Liver (tissue), 9 donors: ENCODE data around the gene UBE2V1. TPM values are rescaled to one million over a fixed set of nuclear protein-coding genes. Genes with fewer than 3 reads are reported as not detected.

Experiments
- DNase-seq: peaks from one replicate; pipeline ENCODE4 v3.0.0-alpha.2; 2017; ENCODE audit warnings: low spot score
- H3K27ac ChIP-seq, 2 donors: one replicate each; pipeline ENCODE4 v1.7.0; 2013; ENCODE audit warnings: inconsistent platforms in 2 of 2, low read length in 2 of 2, control low read depth in 1 of 2, low read depth in 1 of 2, mild to moderate bottlenecking in 1 of 2
- H3K27me3 ChIP-seq, 4 donors: one replicate each; pipeline versions ENCODE4 v1.6.1 to v1.7.0; 2013; ENCODE audit warnings: low read length in 3 of 4, inconsistent platforms in 1 of 4, mild to moderate bottlenecking in 1 of 4, moderate library complexity in 1 of 4; ENCODE audit not compliant: control insufficient read depth in 4 of 4, insufficient read depth in 4 of 4
- H3K36me3 ChIP-seq, 4 donors: one replicate each; pipeline versions ENCODE4 v1.6.1 to v1.7.0; 2013; ENCODE audit warnings: low read length in 3 of 4, mild to moderate bottlenecking in 3 of 4, low read depth in 1 of 4, moderate library complexity in 1 of 4; ENCODE audit not compliant: control insufficient read depth in 4 of 4, insufficient read depth in 3 of 4
- H3K4me1 ChIP-seq, 4 donors: one replicate each; pipeline versions ENCODE4 v1.6.1 to v1.7.0; 2013; ENCODE audit warnings: low read length in 3 of 4, mild to moderate bottlenecking in 3 of 4, moderate library complexity in 1 of 4; ENCODE audit not compliant: control insufficient read depth in 4 of 4, insufficient read depth in 4 of 4
- H3K4me3 ChIP-seq, 3 donors: one replicate each; pipeline versions ENCODE4 v1.6.1 to v1.7.0; 2013; ENCODE audit warnings: low read length in 3 of 3, control low read depth in 1 of 3, low read depth in 1 of 3, mild to moderate bottlenecking in 1 of 3
- H3K9ac ChIP-seq, 2 donors: one replicate each; pipeline ENCODE4 v1.7.0; 2013; ENCODE audit warnings: low read length in 2 of 2, mild to moderate bottlenecking in 2 of 2, moderate library complexity in 2 of 2, control low read depth in 1 of 2, low read depth in 1 of 2
- H3K9me3 ChIP-seq, 4 donors: one replicate each; pipeline versions ENCODE4 v1.6.1 to v1.7.0; 2013; ENCODE audit warnings: low read length in 3 of 4; ENCODE audit not compliant: control insufficient read depth in 4 of 4
- ATF3 ChIP-seq: IDR thresholded peaks from 2 replicates; pipeline ENCODE4 v1.6.1; 2016; ENCODE audit warnings: antibody characterized with exemption
- CTCF ChIP-seq: fragments of 150-350 bp; IDR thresholded peaks from 2 replicates; pipeline ENCODE4 v1.5.1; 2017; ENCODE audit warnings: improper control_type of control experiment, low read depth, low read length; ENCODE audit not compliant: missing input control
- EGR1 ChIP-seq, 2 donors: IDR thresholded peaks; 2 replicates each; pipeline ENCODE4 v1.6.1; 2016 to 2018; ENCODE audit warnings: antibody characterized with exemption in 2 of 2, low read depth in 2 of 2
- FOXA1 ChIP-seq: IDR thresholded peaks from 2 replicates; pipeline ENCODE4 v1.6.1; 2016; ENCODE audit warnings: antibody characterized with exemption
- FOXA2 ChIP-seq: IDR thresholded peaks from 2 replicates; pipeline ENCODE4 v1.6.1; 2016; ENCODE audit warnings: antibody characterized with exemption
- GABPA ChIP-seq, 2 donors: IDR thresholded peaks in 1 of 2; conservative IDR thresholded peaks in 1 of 2; 2 replicates each; pipeline ENCODE4 v1.6.1; 2016; ENCODE audit warnings: antibody characterized with exemption in 2 of 2, mild to moderate bottlenecking in 1 of 2, moderate library complexity in 1 of 2
- HNF4A ChIP-seq, 2 donors: conservative IDR thresholded peaks; 2 replicates each; pipeline ENCODE4 v1.6.1; 2016; ENCODE audit warnings: antibody characterized with exemption in 2 of 2, mild to moderate bottlenecking in 2 of 2
- JUND ChIP-seq, 2 donors: IDR thresholded peaks; 2 replicates each; pipeline ENCODE4 v1.6.1; 2016; ENCODE audit warnings: antibody characterized with exemption in 2 of 2
- MAX ChIP-seq: IDR thresholded peaks from 2 replicates; pipeline ENCODE4 v1.6.1; 2016; ENCODE audit warnings: antibody characterized with exemption
- RAD21 ChIP-seq, 2 donors: IDR thresholded peaks; 2 replicates each; pipeline ENCODE4 v1.6.1; 2016; ENCODE audit warnings: antibody characterized with exemption in 2 of 2, mild to moderate bottlenecking in 2 of 2
- REST ChIP-seq: IDR thresholded peaks from 2 replicates; pipeline ENCODE4 v1.6.1; 2016; ENCODE audit warnings: antibody characterized with exemption, mild to moderate bottlenecking
- RXRA ChIP-seq, 2 donors: IDR thresholded peaks; 2 replicates each; pipeline ENCODE4 v1.6.1; 2017 to 2018; ENCODE audit warnings: antibody characterized with exemption in 2 of 2, mild to moderate bottlenecking in 1 of 2
- SP1 ChIP-seq: IDR thresholded peaks from 2 replicates; pipeline ENCODE4 v1.6.1; 2018; ENCODE audit warnings: antibody characterized with exemption, mild to moderate bottlenecking
- TAF1 ChIP-seq: conservative IDR thresholded peaks from 2 replicates; pipeline ENCODE4 v1.6.1; 2016; ENCODE audit warnings: antibody characterized with exemption, mild to moderate bottlenecking
- YY1 ChIP-seq: IDR thresholded peaks from 2 replicates; pipeline ENCODE4 v1.6.1; 2016; ENCODE audit warnings: antibody characterized with exemption, mild to moderate bottlenecking
- ZBTB33 ChIP-seq: IDR thresholded peaks from 2 replicates; pipeline ENCODE4 v1.6.1; 2016; ENCODE audit warnings: antibody characterized with exemption
- WGBS: extraction: QIAGEN DNeasy Blood & Tissue Kit; methylation state at CpG from one replicate; pipeline ENCODE4 v1.1.7; 2013; 5-methylcytosine and 5-hydroxymethylcytosine counted together
- polyA plus RNA-seq, 2 donors: library from polyadenylated mRNA; stranded (reverse) in 1 of 2; unstranded in 1 of 2; fragments of 200-250 nt in 1 of 2; fragments of >200 nt in 1 of 2; fragmentation: Nextera tagmentation in 1 of 2; extraction: Ambion mirVana in 1 of 2; gene quantifications; one replicate each; pipeline versions ENCODE4 v1.2.1 to v1.2.3, GENCODE V29; 2013 to 2015
- total RNA-seq, 2 donors: library from RNA; depleted of rRNA; stranded (reverse); fragments of >200 nt; gene quantifications; one replicate each; pipeline ENCODE4 v1.2.3, GENCODE V29; 2014
- donor health status: healthy.
- donor health status: healthy.
- donor health status: healthy.
- donor health status: healthy.
- donor health status: healthy.

The UBE2V1 gene
- total and polyA plus RNA-seq, 4 donors, result 27.9 to 53.0 (median 34.2) TPM

GRCh38 chr20:50118203-50118602 lies 5.3 kb upstream of the UBE2V1 start:
- H3K4me3 ChIP-seq, result no peak overlapping the region
- WGBS, result 77% methylated on average over 2 of the region's 2 CpGs
- H3K36me3 ChIP-seq, result no peaks in the 10 kb centered on the region
- peaks cover 5 to 44% (median 36%) of the 10 kb centered on the region in 4 donors for H3K4me1 ChIP-seq
- no peak overlapping the region for H3K27ac ChIP-seq
- DNase-seq, result no peak
- no peak overlapping the region for H3K9ac ChIP-seq
- TF ChIP-seq FOXA2, result no peak
- TF ChIP-seq YY1, result no peak
- TF ChIP-seq RAD21 (IDR thresholded peaks at IDR 0.05), result no peak
- TF ChIP-seq TAF1, result no peak
- TF ChIP-seq CTCF, result no peak
- no peak for TF ChIP-seq MAX
- no peak for TF ChIP-seq REST
- TF ChIP-seq RXRA (IDR thresholded peaks at IDR 0.05), result no peak
- no peaks in the 10 kb centered on the region for H3K27me3 ChIP-seq
- H3K9me3 ChIP-seq, result no peaks in the 10 kb centered on the region

- H3K9ac ChIP-seq, result peak overlapping the region in 1 of 2 donors; percentile 98
- H3K4me3 ChIP-seq, result peak overlapping the region in 2 of 3 donors; percentile 20 to 88
- no peaks in the 10 kb centered on the region for H3K9me3 ChIP-seq
- H3K4me1 ChIP-seq, result peaks cover 6 to 46% (median 39%) of the 10 kb centered on the region in 4 donors
- no peak for DNase-seq
- H3K27ac ChIP-seq, result peak overlapping the region; percentile 62 to 81
- H3K27me3 ChIP-seq, result no peaks in the 10 kb centered on the region
- 90% methylated on average over 19 of the region's 19 CpGs for WGBS
- H3K36me3 ChIP-seq, result no peaks in the 10 kb centered on the region
- TF ChIP-seq ATF3, result no peak
- no peak for TF ChIP-seq RXRA (IDR thresholded peaks at IDR 0.05)
- no peak for TF ChIP-seq EGR1 (IDR thresholded peaks at IDR 0.05; ENCODE audit: low read depth in 2 of 2)
- no peak for TF ChIP-seq JUND (IDR thresholded peaks at IDR 0.05)
- no peak for TF ChIP-seq CTCF
- TF ChIP-seq ZBTB33, result no peak
- no peak for TF ChIP-seq TAF1
- TF ChIP-seq FOXA2, result no peak
- TF ChIP-seq MAX, result no peak
- TF ChIP-seq FOXA1, result no peak
- TF ChIP-seq RAD21 (IDR thresholded peaks at IDR 0.05), result no peak
- no peak for TF ChIP-seq REST
- TF ChIP-seq HNF4A (conservative IDR thresholded peaks at IDR 0.05), result no peak
- no peak for TF ChIP-seq SP1
- TF ChIP-seq GABPA (IDR thresholded peaks at IDR 0.05 in 1 of 2, conservative IDR thresholded peaks at IDR 0.05 in 1 of 2), result no peak
- no peak for TF ChIP-seq YY1
Measured at GRCh38 chr20:50116368-50116999, 3.5 kb upstream of the UBE2V1 start.
